Measurements from ENCODE around the gene TCHP. TPM values are rescaled to one million over a fixed set of nuclear protein-coding genes. Genes with fewer than 3 reads are reported as not detected.
A peak's percentile ranks its signal among the peaks of the same experiment; 100 is the strongest.

TCHP gene
- total RNA-seq, 1 experiment from 2014 or later = 13.3 TPM

DNA sequence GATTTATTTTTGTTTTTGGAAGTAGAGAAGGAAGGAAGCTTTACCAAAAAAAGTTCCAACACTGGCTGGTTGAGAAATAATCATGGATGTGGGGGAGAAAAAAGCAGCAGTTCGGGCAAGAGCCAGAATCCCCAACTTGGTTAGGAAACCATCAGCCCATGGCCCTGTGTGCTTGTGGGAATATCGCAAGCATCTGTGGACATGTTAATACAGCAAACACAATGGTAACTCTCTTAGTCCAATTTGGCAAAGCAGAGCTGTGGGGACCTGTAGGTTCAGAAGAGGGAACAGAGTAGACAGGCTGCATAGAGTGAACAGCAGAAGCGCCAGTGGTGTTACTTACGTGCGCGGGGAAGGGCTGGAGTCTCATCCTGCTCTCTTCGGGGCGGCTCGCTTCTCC, 46.8 kb downstream of the TCHP start:
- peak overlapping the region; percentile 2 for H3K4me2 ChIP-seq (ENCODE audit: insufficient read depth, insufficient read length, low read length)
- H3K4ac ChIP-seq (ENCODE audit: low read depth, low read length) = no peak overlapping the region
- peaks cover 3 to 33% (median 20%) of the 10 kb centered on the region in 3 experiments; a peak in 4 of 7 replicates for H3K36me3 Mint-ChIP-seq (ENCODE audit: insufficient read depth in 1 of 3, low read depth in 3 of 3)
- H3T11ph ChIP-seq (ENCODE audit: low read length) = no peak overlapping the region
- no peak for DNase-seq
- no peaks in the 10 kb centered on the region for H3K27me3 Mint-ChIP-seq (ENCODE audit: low read depth)
- no peaks in the 10 kb centered on the region for H3K9me3 ChIP-seq (ENCODE audit: control insufficient read depth, low read depth, low read length)
- peaks cover 30 to 33% of the 10 kb centered on the region in 2 experiments for H3K4me1 Mint-ChIP-seq
- H2BK20ac ChIP-seq (ENCODE audit: low read depth, low read length, poor library complexity, severe bottlenecking) = no peak overlapping the region
- no peaks in the 10 kb centered on the region for H3K79me1 ChIP-seq (ENCODE audit: insufficient read depth, low read depth, low read length, poor library complexity, severe bottlenecking)
- H2BK12ac ChIP-seq (ENCODE audit: insufficient read length, low read depth, low read length) = no peak overlapping the region
- H3K56ac ChIP-seq (ENCODE audit: insufficient read length, low read depth, low read length) = no peak overlapping the region
- no peak overlapping the region for H3K9ac ChIP-seq (ENCODE audit: extremely low read depth, insufficient read length, low read length)
- H2AK5ac ChIP-seq (ENCODE audit: insufficient read length, low read length) = no peak overlapping the region
- H3K9me3 Mint-ChIP-seq = no peaks in the 10 kb centered on the region
- H3K27ac Mint-ChIP-seq = peak overlapping the region; percentile 85 to 92 (median 88)
- H2BK120ac ChIP-seq (ENCODE audit: low read depth, low read length, poor library complexity, severe bottlenecking) = no peak overlapping the region
- H2BK5ac ChIP-seq (ENCODE audit: insufficient read length, low read length) = no peak overlapping the region
- H3K4me3 Mint-ChIP-seq = peak overlapping the region in 1 of 2 experiments; percentile 33; a peak in 3 of 5 replicates
- H4K91ac ChIP-seq (ENCODE audit: insufficient read length, low read depth, low read length) = no peak overlapping the region
- no CpG with 5 or more reads among the region's 9 CpGs for WGBS (ENCODE audit: extremely low coverage, insufficient read length, low lambda C conversion rate)
- no peak overlapping the region for H2BK15ac ChIP-seq (ENCODE audit: low read depth, low read length)
- peaks cover 9% of the 10 kb centered on the region; the same call in 1 of the 2 replicates for H3K4me1 ChIP-seq (ENCODE audit: insufficient read depth, low read length)
- TF ChIP-seq, protein P1, sequence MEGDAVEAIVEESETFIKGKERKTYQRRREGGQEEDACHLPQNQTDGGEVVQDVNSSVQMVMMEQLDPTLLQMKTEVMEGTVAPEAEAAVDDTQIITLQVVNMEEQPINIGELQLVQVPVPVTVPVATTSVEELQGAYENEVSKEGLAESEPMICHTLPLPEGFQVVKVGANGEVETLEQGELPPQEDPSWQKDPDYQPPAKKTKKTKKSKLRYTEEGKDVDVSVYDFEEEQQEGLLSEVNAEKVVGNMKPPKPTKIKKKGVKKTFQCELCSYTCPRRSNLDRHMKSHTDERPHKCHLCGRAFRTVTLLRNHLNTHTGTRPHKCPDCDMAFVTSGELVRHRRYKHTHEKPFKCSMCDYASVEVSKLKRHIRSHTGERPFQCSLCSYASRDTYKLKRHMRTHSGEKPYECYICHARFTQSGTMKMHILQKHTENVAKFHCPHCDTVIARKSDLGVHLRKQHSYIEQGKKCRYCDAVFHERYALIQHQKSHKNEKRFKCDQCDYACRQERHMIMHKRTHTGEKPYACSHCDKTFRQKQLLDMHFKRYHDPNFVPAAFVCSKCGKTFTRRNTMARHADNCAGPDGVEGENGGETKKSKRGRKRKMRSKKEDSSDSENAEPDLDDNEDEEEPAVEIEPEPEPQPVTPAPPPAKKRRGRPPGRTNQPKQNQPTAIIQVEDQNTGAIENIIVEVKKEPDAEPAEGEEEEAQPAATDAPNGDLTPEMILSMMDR (conservative IDR thresholded peaks at IDR 0.05) = no peak
- H3K27me3 ChIP-seq (ENCODE audit: insufficient read depth, low read length) = no peaks in the 10 kb centered on the region
- no peaks in the 10 kb centered on the region for H4K20me1 ChIP-seq (ENCODE audit: control insufficient read depth, insufficient read depth, insufficient read length)
- H3K79me2 ChIP-seq (ENCODE audit: insufficient read depth, low read length) = no peaks in the 10 kb centered on the region
- H2AFZ ChIP-seq (ENCODE audit: low read length) = no peak overlapping the region
- H3K14ac ChIP-seq (ENCODE audit: insufficient read depth, low read length) = no peak overlapping the region
- no peak overlapping the region for H4K5ac ChIP-seq (ENCODE audit: insufficient read length, low read depth, low read length)
- H3K23ac ChIP-seq (ENCODE audit: insufficient read length, low read depth, low read length) = no peak overlapping the region
- H3K18ac ChIP-seq (ENCODE audit: insufficient read length, low read depth, low read length) = no peak overlapping the region
- peaks cover 3% of the 10 kb centered on the region for H3K23me2 ChIP-seq (ENCODE audit: insufficient read length, low read depth, low read length, poor library complexity, severe bottlenecking)
- H3K27ac ChIP-seq (ENCODE audit: insufficient read length, low read depth, low read length) = peak overlapping the region; percentile 44
- H4K8ac ChIP-seq (replicated peaks; ENCODE audit: insufficient read length, low read depth, low read length) = no peak overlapping the region

All from H9 (cell line).